ENCODE results near the gene CCR3. TPM values are rescaled to one million over a fixed set of nuclear protein-coding genes. Genes with fewer than 3 reads are reported as not detected.

CCR3 gene
- total and polyA plus RNA-seq, 8 donors = 0.22 TPM; not detected in 7

GRCh38 chr3:46296826-46297225 lies 54.6 kb downstream of the CCR3 start:
- no peaks in the 10 kb centered on the region for H3K27me3 ChIP-seq
- DNase-seq (no peak), ATAC-seq (no peak), FAIRE-seq (no peak)
- no peak for TF ChIP-seq CTCF (IDR thresholded peaks at IDR 0.05)
- no peaks in the 10 kb centered on the region for H3K4me1 ChIP-seq
- intact Hi-C loops (cut with DNase I) = no loop called here
- WGBS, 2 donors = 53 to 70% methylated on average over 1 of the region's 1 CpG
- H3K9me3 ChIP-seq = no peaks in the 10 kb centered on the region
- H3K36me3 ChIP-seq = no peaks in the 10 kb centered on the region
- no peak overlapping the region for H3K27ac ChIP-seq
- no peak overlapping the region for H3K4me3 ChIP-seq

GRCh38 chr3:46297658-46298423 lies 55.6 kb downstream of the CCR3 start:
- DNase-seq (peak in 1 of 6 donors; percentile 26), FAIRE-seq (no peak), ATAC-seq (peak in 2 of 4 donors; percentile 19 to 67)
- intact Hi-C loops (cut with DNase I) = no loop called here
- Histone ChIP-seq H3K36me3 (no peaks in the 10 kb centered on the region), H3K9me3 (no peaks in the 10 kb centered on the region), H3K27ac (no peak overlapping the region), H3K27me3 (no peaks in the 10 kb centered on the region), H3K4me1 (no peaks in the 10 kb centered on the region), H3K4me3 (no peak overlapping the region)
- WGBS, 2 donors = 69 to 80% methylated on average over 9 of the region's 9 CpGs
- no peak for TF ChIP-seq CTCF (IDR thresholded peaks at IDR 0.05)

DNA sequence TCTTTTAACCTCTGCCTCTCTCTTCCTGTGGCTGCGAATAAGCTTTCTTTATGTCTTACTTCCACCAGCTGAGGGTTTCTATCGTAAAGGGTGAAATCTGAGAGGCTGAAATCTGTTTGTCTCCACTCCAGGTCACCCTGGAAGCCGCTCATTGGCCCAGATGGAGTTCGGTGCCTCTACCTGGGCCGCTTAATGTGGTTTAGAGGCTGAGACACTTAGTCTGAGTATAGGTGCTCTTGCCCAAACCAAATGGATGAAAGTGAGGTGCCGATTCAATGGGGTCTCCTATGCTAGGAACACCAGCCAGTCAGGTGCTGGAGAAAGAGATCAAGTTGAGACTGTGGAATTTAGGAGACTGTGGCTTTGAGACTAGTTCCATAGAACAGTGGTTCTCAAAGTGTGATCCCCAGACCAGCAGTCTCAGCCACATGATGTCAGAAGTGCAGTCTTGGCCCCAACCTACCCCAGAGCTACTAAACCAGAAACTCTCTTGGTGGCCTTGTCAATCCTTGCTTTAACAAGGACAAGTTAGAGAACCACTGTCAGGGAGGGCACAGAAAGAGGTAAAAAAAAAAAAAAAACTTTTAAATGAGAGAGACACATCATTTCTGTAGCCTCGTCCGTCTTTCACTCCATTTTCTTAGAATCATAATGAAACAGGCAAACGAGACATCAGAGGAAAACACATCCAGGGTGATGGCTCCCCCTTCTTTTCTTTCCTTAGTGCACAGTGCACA lies 56.8 kb downstream of the CCR3 start:
- FAIRE-seq (no peak), DNase-seq (no peak), ATAC-seq (no peak)
- WGBS, 2 donors = 67 to 82% methylated on average over 9 of the region's 9 CpGs
- Histone ChIP-seq H3K4me1 (no peaks in the 10 kb centered on the region), H3K9me3 (no peaks in the 10 kb centered on the region), H3K27ac (no peak overlapping the region), H3K36me3 (no peaks in the 10 kb centered on the region), H3K27me3 (no peaks in the 10 kb centered on the region), H3K4me3 (no peak overlapping the region)
- no peak for TF ChIP-seq CTCF (IDR thresholded peaks at IDR 0.05)
- intact Hi-C loops (cut with DNase I) = no loop called here

GRCh38 chr3:46299608-46300460 lies 57.6 kb downstream of the CCR3 start:
- intact Hi-C loops (cut with DNase I) = no loop called here

More at GRCh38 chr3:46299608-46300460, 57.6 kb downstream of the CCR3 start:
- no peaks in the 10 kb centered on the region for H3K9me3 ChIP-seq
- no peak for DNase-seq
- WGBS, 2 donors = 63 to 70% methylated on average over 5 of the region's 5 CpGs
- ATAC-seq = peak in 2 of 4 donors; percentile 22 to 65
- peaks cover 0 to 3% (median 0%) of the 10 kb centered on the region in 3 donors for H3K4me1 ChIP-seq
- no peak overlapping the region for H3K27ac ChIP-seq
- H3K27me3 ChIP-seq = no peaks in the 10 kb centered on the region
- no peak overlapping the region for H3K4me3 ChIP-seq
- no peaks in the 10 kb centered on the region for H3K36me3 ChIP-seq
- no peak for TF ChIP-seq CTCF (IDR thresholded peaks at IDR 0.05)
- FAIRE-seq = no peak

All from pancreas (tissue), 10 donors.